GM21737 (cell line): ENCODE results near the gene WTAP.
A peak's percentile ranks its signal among the peaks of the same experiment; 100 is the strongest.
"Not testable (repeated sequence)": the region's sequence is repeated elsewhere in the genome, so short reads cannot be mapped to it uniquely, and the experiment has no call there.

Experiments used
- ATAC-seq: cut with Tn5 transposase; IDR thresholded peaks from one replicate; pipeline ENCODE4 v1.9.1; 2021; ENCODE audit warnings: mild to moderate bottlenecking, moderate library complexity; ENCODE audit not compliant: unreplicated experiment

Gene WTAP

GRCh38 chr6:159726918-159727716 is at the start of gene WTAP:
TSS of gene WTAP (plus strand) at chr6:159727506. CDS start at chr6:159736266, 8,760 bp downstream.
- ATAC-seq = peak; percentile 77

DNA sequence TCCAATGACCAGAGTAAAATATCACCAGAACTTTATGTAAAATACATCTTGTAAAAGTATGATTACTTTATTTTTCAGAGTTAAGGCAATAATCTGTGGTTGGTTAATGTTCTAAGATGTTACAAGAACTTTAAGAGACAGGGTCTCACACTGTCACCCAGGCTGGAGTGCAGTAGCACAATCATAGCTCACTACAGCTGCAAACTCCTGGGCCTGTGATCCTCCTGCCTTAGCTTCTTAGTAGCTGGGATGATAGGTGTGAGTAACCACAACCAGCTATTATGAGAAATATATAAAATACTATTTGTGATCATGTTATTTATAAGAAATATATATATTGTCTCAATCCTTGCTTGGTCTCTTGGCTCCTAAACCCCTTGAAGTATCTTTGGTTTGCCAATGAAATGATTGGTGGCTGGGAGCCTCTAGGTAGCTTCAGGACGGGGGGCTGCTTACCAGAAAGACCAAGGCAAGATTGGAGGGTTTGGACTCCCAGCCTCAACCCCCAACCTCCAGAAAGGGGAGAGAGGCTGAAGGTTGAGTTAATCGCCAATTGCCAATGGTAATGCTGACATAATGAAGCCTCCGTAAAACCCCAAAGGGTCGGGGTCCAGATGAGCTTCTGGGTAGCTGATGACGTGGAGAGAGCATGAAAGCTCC is 49.7 kb upstream of the WTAP start:
- no peak for ATAC-seq

GRCh38 chr6:159678574-159678973 is 48.7 kb upstream of the WTAP start:
- ATAC-seq = no peak

DNA sequence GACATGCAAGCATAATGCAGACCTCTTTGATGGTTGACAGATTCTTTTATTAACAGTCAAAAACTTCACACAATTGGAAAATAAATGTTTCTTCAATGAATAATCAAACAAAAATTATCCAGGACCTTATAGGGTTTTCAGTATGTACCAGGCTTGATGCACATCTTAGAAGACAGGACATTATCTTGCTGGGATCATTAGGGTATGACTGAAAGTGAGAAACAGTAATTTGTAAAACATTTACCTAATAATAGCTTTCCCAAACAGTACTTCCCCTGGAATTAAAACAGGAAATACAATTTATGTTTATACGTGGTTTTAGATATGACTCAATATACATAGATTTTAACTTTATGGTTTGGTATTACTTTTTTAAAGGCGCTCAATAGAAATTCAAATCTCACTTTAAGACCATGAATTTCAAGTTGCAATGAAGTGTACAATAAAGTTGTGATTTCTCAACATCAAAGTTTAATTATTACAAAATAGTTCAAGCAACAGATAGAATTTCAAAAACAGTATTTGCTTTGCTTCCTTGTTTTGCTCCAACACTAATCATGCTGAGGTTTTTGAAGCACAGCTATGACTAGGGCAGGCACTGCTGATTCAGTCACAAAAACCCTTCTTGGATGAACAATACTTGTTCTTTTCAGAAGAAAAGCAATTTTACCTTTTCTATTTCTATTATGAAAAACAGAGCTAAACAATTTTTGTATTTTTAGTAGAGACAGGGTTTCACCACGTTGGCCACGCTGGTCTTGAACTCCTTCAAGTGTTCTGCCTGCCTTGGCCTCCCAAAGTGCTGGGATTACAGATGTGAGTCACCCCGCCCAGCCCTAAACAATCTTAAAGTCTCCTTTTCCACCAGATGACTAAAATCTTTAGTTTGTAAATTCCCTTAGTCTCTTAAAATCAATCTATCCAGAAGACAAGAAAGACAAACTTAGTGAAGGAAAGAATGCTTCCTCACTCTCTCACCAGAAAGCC is 47.9 kb upstream of the WTAP start:
- ATAC-seq = no peak

- no peak for ATAC-seq
These were observed 47.2 kb upstream of the WTAP start for GRCh38 chr6:159680104-159680503.

- ATAC-seq = no peak
These were observed 46.0 kb upstream of the WTAP start for GRCh38 chr6:159681191-159681880.

GRCh38 chr6:159682295-159682694 is 45.0 kb upstream of the WTAP start:
- no peak for ATAC-seq

GRCh38 chr6:159682810-159683209 is 44.5 kb upstream of the WTAP start:
- ATAC-seq = no peak

- no peak for ATAC-seq
These were observed 43.3 kb upstream of the WTAP start for GRCh38 chr6:159684013-159684304.

GRCh38 chr6:159686040-159686439 is 41.3 kb upstream of the WTAP start:
- ATAC-seq = no peak

- no peak for ATAC-seq
These were observed 40.6 kb upstream of the WTAP start for GRCh38 chr6:159686703-159687102.

- no peak for ATAC-seq
These were observed 40.0 kb upstream of the WTAP start for GRCh38 chr6:159687341-159687740.

DNA sequence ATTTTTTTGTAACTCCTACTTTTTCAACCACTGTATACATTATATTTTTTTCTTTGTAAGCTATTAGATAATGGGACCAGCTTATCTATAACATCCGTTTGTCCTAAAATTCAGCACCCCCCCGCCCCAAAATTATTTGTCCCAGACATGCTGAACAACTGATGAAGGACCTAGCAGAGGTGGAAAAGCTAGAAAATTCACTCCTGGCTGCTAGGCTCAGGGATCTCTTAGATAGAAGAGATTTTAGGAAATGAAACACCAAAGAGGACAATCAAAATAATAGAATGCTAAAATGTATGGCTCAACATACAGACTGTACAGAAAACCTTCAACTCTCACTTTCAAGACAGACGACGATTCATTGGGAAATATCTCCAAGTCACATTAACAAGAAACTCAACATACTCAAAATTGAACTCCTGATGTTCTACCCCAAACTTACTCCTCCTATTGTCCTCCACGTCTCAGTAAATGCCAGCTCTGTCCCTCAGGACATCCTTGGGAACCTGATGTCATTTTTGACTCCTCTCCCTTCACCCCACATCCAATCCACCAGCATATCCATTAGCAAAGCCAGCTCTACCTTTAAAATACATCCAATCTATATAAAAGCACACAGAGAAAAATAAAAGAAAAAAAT is 38.9 kb upstream of the WTAP start:
- ATAC-seq = no peak

DNA sequence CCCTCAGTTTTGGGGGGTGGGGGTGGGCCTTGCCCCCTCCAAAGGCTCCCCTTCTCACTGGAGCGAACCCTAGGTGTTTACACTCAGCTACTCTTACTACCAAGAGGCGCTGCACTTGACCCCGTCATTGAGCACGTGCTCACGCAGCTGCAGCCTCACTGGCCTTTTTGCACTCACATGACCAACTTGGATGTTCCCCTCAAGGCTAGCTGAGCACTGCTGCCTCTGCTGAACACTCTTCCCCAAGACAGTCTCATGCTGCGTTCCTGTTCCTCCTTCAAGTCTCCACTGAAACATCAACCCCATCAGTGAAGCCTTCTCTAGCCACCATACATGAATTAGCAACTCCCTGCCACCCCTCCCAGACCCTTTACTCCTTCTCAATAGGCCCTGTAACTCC is 38.3 kb upstream of the WTAP start:
- no peak for ATAC-seq

DNA sequence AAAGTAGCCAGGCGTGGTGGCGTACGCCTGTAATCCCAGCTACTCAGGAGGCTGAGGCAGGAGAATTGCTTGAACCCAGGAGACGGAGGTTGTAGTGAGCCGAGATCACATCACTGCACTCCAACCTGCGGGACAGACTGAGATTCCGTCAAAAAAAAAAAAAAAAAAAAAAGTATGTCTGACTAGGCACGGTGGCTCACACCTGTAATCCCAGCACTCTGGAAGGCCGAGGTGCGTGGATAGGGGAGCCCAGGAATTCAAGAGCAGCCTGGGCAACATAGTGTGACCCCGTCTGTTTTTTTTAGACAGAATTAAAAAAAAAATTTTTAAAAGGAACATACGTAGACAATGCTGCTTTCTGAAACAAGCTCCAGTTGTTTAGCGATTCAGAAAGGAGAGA is 37.2 kb upstream of the WTAP start:
- not testable (repeated sequence) for ATAC-seq

- no peak for ATAC-seq
These were observed 36.0 kb upstream of the WTAP start for GRCh38 chr6:159691133-159691962.

- no peak for ATAC-seq
These were observed 35.4 kb upstream of the WTAP start for GRCh38 chr6:159691963-159692287.

- ATAC-seq = peak; percentile 27
These were observed 34.8 kb upstream of the WTAP start for GRCh38 chr6:159692303-159693127.
